Activated T-cell treated with anti-CD3 and anti-CD28 coated beads, Interleukin-2, amount 50 U/mL, for 72 hours (primary cell): Measurements from ENCODE around the gene SORBS1. TPM values are rescaled to one million over a fixed set of nuclear protein-coding genes. Genes with fewer than 3 reads are reported as not detected.

Experiments
- ATAC-seq, 2 donors: fragments of 150-1000 bp; cut with Tn5 transposase; replicated peaks in 1 of 2; 2 replicates each; pipeline ENCODE4 v1.10.0; 2021; ENCODE audit warnings: moderate library complexity in 2 of 2, mild to moderate bottlenecking in 1 of 2
- DNase-seq, 2 donors: peaks; one replicate each; pipeline ENCODE4 v3.0.0; 2021 to 2022; ENCODE audit warnings: mixed read lengths in 1 of 2
- H3K27ac Mint-ChIP-seq: one replicate; pipeline ENCODE4 v1.8.0; 2022; ENCODE audit warnings: mild to moderate bottlenecking, moderate library complexity, mixed read lengths
- H3K27me3 Mint-ChIP-seq: one replicate; pipeline ENCODE4 v1.8.0; 2022; ENCODE audit warnings: low read depth, mixed read lengths
- H3K36me3 Mint-ChIP-seq, 2 donors: one replicate each; pipeline ENCODE4 v1.8.0; 2022; ENCODE audit warnings: mixed read lengths in 2 of 2, mild to moderate bottlenecking in 1 of 2; ENCODE audit not compliant: insufficient read depth in 2 of 2
- H3K4me1 Mint-ChIP-seq: one replicate; pipeline ENCODE4 v1.8.0; 2022; ENCODE audit warnings: low read depth, mixed read lengths
- H3K4me3 Mint-ChIP-seq, 2 donors: one replicate each; pipeline ENCODE4 v1.8.0; 2022; ENCODE audit warnings: mild to moderate bottlenecking in 2 of 2, mixed read lengths in 2 of 2, moderate library complexity in 2 of 2
- H3K9me3 Mint-ChIP-seq, 2 donors: one replicate each; pipeline ENCODE4 v1.8.0; 2022; ENCODE audit warnings: mixed read lengths in 2 of 2
- total RNA-seq, 2 donors: library from RNA; stranded (reverse); gene quantifications; one replicate each; pipeline ENCODE4 v1.2.3, GENCODE V29; 2022

The SORBS1 gene
- total RNA-seq, 2 donors from 2014 or later = 1.2 to 2.4 TPM

DNA sequence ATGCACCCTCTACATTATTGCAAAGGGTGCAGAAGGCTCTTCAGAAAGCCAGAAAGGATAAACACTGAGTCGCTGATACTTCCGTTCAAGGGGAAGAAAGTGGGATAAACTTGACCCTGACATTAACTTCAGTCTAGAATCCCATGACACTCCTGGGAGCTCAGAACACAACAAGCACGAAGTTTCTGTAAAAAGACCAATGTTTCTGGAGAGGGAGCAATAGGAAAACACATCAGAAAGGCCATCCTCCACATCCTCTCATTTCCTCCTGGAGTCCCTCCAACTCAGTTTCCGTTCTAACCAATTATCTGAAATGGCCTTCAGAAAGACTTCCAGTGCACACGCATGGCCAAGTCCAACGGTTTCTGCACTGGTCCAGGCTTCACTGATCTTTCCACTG is 113.5 kb downstream of the SORBS1 start:
- peaks cover 14% of the 10 kb centered on the region for H3K27me3 Mint-ChIP-seq
- DNase-seq (no peak), ATAC-seq (no peak)
- H3K9me3 Mint-ChIP-seq = no peaks in the 10 kb centered on the region
- no peak overlapping the region for H3K4me3 Mint-ChIP-seq
- no peaks in the 10 kb centered on the region for H3K4me1 Mint-ChIP-seq
- H3K36me3 Mint-ChIP-seq = no peaks in the 10 kb centered on the region
- no peak overlapping the region for H3K27ac Mint-ChIP-seq

DNA sequence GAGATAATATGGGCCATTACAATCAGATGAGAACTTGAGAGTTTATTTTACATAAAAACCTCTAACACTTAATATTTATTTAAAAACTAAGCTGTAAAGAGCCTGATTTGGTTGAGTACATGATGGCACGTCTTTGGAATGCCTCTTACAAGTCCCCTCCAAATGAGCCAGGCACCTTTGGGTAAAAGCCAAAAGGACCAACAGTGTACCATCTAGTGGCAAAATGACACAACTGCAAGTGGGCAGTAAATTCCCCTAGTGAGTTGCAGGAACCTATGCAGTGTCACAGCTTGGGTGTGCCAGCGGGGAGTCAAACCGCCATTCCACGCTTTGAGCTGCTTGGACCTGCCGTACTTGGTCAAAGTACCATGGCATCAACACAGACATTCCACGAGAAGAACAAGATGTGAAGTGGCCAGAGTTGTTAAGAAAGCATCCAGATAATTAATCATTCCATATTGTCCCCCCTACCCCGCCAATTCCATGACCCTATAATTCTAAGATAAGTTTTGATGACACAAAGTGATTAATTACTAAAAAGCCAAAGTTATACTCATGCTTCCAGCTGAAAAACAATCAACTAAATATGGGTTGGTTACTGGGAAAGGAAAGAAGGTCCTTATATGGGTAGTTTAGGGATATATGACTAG is 115.2 kb downstream of the SORBS1 start:
- DNase-seq = peak; percentile 30 to 31
- Mint-ChIP-seq H3K27ac (no peak overlapping the region), H3K4me1 (peaks cover 5% of the 10 kb centered on the region), H3K36me3 (no peaks in the 10 kb centered on the region), H3K4me3 (no peak overlapping the region), H3K9me3 (no peaks in the 10 kb centered on the region), H3K27me3 (peaks cover 14% of the 10 kb centered on the region)
- ATAC-seq = peak; percentile 47 to 49

DNA sequence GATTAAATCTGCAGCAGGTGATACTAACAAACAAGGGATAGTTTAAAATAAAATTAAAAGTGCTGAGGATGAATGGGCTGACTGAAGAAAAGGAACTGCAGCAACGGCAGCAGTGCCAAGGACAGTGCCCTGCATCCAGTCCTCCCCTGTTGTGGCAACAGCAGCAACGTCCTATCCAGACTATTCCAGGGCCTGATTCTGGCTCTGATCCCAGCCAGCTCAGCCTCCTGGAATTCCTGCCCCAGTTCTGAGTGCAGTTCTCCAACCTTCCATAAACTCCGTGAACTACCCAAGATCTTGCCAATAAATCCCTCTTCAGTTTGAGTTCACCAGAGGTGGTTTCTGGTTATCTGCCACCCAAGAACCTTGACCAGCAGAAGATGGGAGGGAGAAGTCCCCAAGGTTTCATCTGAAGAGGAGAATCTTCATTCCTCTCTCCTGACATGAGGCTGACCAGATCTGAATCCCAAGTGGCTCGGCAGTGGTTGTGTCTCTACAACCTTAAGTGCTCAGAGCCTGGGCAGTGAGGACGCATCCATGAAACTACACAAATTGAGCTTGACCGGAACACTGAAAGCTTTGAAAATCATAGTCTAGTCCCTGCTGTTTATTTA is 115.8 kb downstream of the SORBS1 start:
- no peaks in the 10 kb centered on the region for H3K36me3 Mint-ChIP-seq
- H3K27ac Mint-ChIP-seq = no peak overlapping the region
- DNase-seq (no peak), ATAC-seq (no peak)
- no peaks in the 10 kb centered on the region for H3K9me3 Mint-ChIP-seq
- peaks cover 14% of the 10 kb centered on the region for H3K27me3 Mint-ChIP-seq
- H3K4me3 Mint-ChIP-seq = no peak overlapping the region
- peaks cover 7% of the 10 kb centered on the region for H3K4me1 Mint-ChIP-seq

DNA sequence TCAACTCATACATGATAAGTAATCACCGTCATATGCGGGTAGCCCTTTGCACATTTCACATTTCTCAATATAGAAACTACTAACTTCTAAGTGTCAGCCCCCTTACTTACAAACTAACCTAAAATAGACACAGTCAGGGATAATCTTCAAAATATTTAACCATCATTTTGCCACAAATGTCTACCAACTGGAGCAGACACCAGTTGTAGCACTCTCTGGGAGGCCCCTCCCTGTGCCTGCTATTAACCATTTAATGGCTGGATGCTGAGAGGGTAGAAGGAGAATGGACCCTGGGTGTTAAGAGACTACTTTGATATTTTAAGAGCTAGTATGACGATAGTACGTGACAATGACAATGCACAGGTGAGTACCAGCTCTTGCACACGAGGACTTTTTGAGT is 116.4 kb downstream of the SORBS1 start:
- Mint-ChIP-seq H3K4me3 (no peak overlapping the region), H3K9me3 (no peaks in the 10 kb centered on the region), H3K27me3 (peaks cover 14% of the 10 kb centered on the region), H3K4me1 (peaks cover 7% of the 10 kb centered on the region), H3K36me3 (no peaks in the 10 kb centered on the region), H3K27ac (no peak overlapping the region)
- DNase-seq (no peak), ATAC-seq (no peak)

DNA sequence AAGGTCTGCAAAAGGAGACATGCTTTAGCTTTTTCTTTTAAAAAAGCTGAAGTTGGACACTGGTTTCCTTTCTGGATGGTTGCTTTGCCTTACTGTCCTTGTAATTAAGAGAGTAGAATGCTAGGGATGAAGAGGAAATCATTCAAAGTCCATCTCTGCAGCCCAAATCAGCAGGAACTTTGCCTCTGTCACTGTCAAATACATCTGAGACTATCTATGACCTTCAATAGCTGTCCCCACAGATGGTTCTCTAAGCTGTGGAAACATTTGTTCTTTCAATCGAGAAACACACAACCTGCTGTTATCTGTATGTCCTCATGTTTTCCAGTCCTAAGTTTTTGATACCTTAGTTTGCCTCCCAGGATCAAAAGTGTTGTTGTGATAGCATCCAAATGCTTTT is 117.5 kb downstream of the SORBS1 start:
- ATAC-seq (no peak), DNase-seq (no peak)
- H3K27me3 Mint-ChIP-seq = peaks cover 14% of the 10 kb centered on the region
- no peak overlapping the region for H3K27ac Mint-ChIP-seq
- no peak overlapping the region for H3K4me3 Mint-ChIP-seq
- no peaks in the 10 kb centered on the region for H3K9me3 Mint-ChIP-seq
- no peaks in the 10 kb centered on the region for H3K36me3 Mint-ChIP-seq
- H3K4me1 Mint-ChIP-seq = peaks cover 7% of the 10 kb centered on the region

DNA sequence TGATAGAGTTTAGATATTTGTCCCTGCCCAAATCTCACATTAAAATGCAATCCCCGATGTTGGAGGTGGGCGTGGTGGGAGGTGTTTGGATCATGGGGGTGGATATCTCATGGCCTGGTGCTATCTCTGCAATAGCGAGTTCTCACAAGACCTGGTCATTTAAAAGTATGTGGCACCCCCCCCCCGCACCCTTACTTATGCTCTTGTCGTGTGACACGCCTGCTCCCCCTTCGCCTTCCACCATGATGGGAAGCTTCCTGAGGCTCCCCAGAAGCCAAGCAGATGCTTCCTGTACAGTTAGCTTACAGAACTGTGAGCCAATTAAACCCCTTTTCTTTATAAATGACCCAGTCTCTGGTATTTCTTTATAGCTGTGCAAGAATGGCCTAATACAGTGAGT is 118.8 kb downstream of the SORBS1 start:
- ATAC-seq (no peak), DNase-seq (no peak)
- H3K27me3 Mint-ChIP-seq = peaks cover 14% of the 10 kb centered on the region
- peaks cover 7% of the 10 kb centered on the region for H3K4me1 Mint-ChIP-seq
- no peaks in the 10 kb centered on the region for H3K36me3 Mint-ChIP-seq
- H3K9me3 Mint-ChIP-seq = no peaks in the 10 kb centered on the region
- H3K27ac Mint-ChIP-seq = no peak overlapping the region
- H3K4me3 Mint-ChIP-seq = no peak overlapping the region

DNA sequence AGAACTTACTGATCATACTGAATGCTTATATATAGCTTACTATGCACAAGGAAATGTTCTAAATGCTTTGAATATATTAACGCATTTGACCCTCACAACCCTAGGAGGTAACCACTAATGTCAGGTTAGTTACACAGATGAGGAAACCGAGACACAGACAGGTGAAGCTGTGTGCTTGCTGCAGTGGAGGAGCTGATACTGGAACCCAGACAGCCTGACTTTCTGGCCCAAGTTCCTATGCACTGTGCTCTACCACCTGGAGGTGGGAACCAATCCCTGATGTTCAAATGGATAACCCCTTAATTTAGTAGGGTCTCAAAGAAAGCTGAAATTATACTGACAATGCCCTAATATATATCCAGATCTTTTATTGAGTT is 119.6 kb downstream of the SORBS1 start:
- Mint-ChIP-seq H3K36me3 (no peaks in the 10 kb centered on the region), H3K27ac (no peak overlapping the region)
- no peak for ATAC-seq

DNA sequence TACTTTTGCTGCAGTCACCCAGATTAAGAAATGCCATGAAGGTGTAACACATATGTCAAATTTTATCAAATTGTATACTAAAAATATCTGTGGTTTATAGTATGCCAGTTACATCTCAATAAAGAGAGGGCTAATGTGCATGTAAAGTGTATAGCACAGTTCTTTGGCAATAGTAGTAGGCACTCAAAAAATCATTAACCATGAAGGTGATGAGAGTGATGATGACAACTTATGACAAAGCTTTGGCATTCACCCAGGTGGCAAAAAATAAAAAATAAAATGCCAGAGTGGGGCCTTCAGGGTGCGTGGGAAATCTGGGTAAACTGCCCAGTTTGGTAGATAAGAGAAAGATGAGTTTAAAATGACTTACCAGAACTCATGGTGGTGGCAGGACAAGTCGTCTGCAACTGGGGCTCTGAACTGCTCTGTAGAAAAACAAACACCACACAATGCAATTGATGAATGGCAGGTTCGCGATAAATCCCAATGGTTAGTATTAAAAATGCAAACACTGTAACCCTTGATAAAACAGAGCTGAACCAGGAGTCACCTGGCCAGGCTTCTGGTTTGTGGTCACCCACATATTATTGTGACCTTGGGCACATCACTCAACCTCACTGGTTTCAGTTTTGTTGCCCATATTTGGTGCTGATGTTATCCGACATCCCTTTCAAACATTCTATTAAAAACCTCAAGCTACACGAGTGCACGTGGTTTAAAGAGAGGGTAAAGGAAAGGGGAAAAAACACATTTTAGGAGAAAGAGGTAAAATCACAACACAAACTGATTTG is 120.2 kb downstream of the SORBS1 start:
- H3K4me1 Mint-ChIP-seq = peaks cover 7% of the 10 kb centered on the region
- H3K9me3 Mint-ChIP-seq = no peaks in the 10 kb centered on the region
- peak; percentile 6 to 21 for DNase-seq
- no peak overlapping the region for H3K4me3 Mint-ChIP-seq
- no peaks in the 10 kb centered on the region for H3K36me3 Mint-ChIP-seq
- H3K27ac Mint-ChIP-seq = no peak overlapping the region
- H3K27me3 Mint-ChIP-seq = peaks cover 13% of the 10 kb centered on the region
- peak; percentile 43 to 71 for ATAC-seq

More for the DNA sequence above, 119.6 kb downstream of the SORBS1 start:
- Mint-ChIP-seq H3K27me3 (peaks cover 14% of the 10 kb centered on the region), H3K9me3 (no peaks in the 10 kb centered on the region), H3K4me1 (peaks cover 7% of the 10 kb centered on the region), H3K4me3 (no peak overlapping the region)
- no peak for DNase-seq

DNA sequence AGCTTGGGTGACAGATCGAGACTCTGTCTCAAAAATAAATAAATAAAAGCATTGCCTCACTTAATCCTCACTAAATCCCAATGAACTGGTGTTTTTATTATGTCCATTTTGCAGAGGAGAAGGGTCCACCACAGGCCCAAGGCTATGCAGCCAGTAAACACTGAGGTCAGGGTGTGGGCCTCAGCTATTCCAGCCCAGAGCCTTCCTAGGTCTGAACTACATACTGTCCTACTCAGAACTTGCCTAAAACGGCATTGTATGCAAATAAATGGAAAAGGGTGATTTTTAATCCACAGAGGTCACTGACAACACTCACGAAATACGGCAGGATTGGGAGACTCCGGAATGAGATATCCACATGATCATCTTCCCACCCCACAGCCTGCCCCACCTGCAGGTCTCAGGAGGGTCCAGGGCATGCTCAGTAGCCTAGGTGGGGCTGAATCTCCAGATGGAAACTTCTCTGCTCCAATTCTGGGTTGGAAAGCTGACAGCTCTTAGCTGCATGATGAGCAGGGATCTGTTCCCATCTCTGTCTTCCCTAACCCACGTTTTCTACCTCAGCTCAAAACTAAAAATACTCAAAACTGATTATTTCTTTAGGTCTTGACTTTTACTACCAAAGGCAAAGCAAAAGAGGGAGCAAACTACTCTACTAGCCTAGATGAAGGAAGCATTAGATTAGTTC is 121.0 kb downstream of the SORBS1 start:
- H3K4me3 Mint-ChIP-seq = no peak overlapping the region
- H3K4me1 Mint-ChIP-seq = peaks cover 7% of the 10 kb centered on the region
- H3K9me3 Mint-ChIP-seq = no peaks in the 10 kb centered on the region
- DNase-seq (no peak), ATAC-seq (no peak)
- H3K27ac Mint-ChIP-seq = no peak overlapping the region
- H3K36me3 Mint-ChIP-seq = no peaks in the 10 kb centered on the region
- H3K27me3 Mint-ChIP-seq = peaks cover 5% of the 10 kb centered on the region

DNA sequence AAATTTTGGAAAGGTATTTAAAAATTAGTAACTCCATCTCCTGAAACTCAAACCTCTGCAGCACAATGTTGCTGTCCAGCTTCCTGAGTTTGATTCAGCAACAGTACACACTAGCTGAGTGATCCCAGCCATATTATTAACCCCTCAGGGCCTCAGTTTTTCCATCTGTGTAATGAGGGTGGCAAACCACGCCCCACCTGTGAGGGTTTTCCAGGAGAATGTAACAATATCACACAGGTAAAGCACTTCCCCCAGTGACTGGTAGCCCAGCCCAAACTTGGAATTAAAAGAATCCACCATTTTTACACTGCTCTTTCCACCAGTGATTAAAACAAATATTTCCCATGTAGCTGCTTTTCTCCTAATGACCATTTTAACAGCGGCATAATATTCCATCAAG is 122.4 kb downstream of the SORBS1 start:
- ATAC-seq (no peak), DNase-seq (no peak)
- no peak overlapping the region for H3K27ac Mint-ChIP-seq
- H3K4me3 Mint-ChIP-seq = no peak overlapping the region
- H3K4me1 Mint-ChIP-seq = peaks cover 7% of the 10 kb centered on the region
- no peaks in the 10 kb centered on the region for H3K9me3 Mint-ChIP-seq
- no peaks in the 10 kb centered on the region for H3K27me3 Mint-ChIP-seq
- no peaks in the 10 kb centered on the region for H3K36me3 Mint-ChIP-seq

DNA sequence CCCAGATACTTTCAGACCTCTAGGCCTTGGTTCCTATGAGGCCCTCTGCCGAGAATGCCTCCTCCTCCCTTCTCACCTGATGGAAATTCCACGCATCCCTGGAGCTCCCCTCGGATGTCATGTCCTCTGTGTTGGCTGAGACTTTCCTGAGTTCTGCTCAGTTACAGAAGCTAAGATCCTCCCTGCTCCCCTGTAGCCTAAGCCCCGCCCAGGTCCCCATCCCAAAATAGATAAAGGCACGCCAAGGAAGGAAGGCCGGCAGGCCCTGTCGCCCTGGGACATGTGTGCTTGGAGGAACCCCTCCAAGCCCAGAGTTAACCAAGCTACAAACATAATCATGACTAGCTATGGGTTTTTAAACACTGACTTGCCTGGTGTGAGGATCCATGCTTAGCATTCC is 123.5 kb downstream of the SORBS1 start:
- Mint-ChIP-seq H3K4me3 (no peak overlapping the region), H3K4me1 (peaks cover 7% of the 10 kb centered on the region), H3K9me3 (no peaks in the 10 kb centered on the region), H3K27ac (no peak overlapping the region), H3K36me3 (no peaks in the 10 kb centered on the region), H3K27me3 (no peaks in the 10 kb centered on the region)
- DNase-seq (no peak), ATAC-seq (no peak)

DNA sequence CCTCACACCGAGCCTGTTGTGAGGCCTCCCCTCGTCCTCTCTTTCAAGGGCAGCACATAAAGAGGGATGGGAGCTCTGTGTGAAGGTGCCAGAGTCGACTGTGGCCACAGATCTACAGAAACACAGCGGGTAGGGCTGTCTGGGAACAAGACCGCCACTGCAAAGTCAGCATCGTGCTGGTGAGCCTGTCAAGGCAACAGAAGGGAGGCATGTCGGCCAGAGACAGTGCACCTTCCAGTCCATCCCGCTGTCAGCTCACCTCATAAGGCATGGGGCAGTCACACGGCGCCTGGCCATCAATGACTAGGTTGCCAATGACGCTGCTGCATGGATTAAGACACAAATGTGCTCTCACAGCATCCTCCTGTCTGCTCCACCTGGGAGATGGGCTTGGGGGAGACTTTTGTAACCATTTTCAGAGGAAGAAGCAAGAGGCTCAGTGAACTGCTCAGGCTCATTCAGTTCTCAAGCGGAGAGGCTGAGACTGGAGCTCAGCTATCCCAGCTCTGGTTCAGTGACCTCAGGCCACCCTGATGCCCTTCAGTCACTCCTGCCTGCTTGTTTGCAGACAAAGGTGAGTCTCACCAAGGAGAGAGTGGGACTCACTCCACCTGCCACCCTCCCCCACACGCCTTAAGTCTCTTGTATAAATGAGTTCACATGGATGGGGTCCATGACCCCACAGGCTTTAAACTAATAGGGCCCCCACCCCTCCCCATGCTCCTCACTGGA is 125.5 kb downstream of the SORBS1 start:
- no peaks in the 10 kb centered on the region for H3K9me3 Mint-ChIP-seq
- ATAC-seq = no peak

More for the DNA sequence above, 125.5 kb downstream of the SORBS1 start:
- Mint-ChIP-seq H3K4me1 (no peaks in the 10 kb centered on the region), H3K27ac (no peak overlapping the region), H3K36me3 (no peaks in the 10 kb centered on the region), H3K27me3 (no peaks in the 10 kb centered on the region), H3K4me3 (no peak overlapping the region)
- no peak for DNase-seq
